ENCODE results near the gene NPAS3. TPM values are rescaled to one million over a fixed set of nuclear protein-coding genes. Genes with fewer than 3 reads are reported as not detected.

Gene NPAS3
- total RNA-seq, 1 donor from 2014 or later: 2.4 TPM

DNA sequence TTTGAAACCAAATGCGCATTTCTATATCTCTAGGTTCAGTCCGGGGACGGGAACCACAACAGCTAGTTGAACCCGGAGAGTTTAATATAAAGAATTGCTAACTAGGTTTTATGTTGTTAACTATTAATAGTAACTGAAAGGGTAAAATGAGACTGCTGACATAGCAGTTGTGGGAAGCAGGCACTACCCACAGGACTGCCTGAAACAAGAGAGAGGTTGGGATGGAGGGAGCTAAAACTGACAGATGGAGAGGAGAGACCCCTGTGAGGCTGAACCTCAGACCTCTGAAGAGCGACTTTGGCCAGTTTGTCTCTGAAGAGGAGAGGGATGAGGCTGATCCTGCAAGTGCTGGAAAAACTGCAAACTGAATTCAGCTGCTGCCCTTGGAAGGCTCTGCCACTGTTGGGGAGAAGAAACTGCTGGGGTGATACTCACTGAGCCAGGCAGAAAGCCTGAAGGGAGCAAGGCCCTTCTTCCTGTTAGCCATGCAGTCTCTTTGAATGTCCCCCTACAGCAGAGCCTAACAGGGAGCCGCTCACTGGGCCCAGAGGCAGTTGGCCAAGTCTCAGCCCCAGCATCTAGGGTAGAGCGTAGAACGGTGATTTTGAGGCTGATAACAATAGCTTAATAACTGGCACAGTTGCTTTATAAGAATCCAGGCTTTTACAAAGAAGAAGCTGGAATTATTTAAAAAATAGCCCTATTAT is 172.2 kb downstream of the NPAS3 start:
- H3K9me3 Mint-ChIP-seq (ENCODE audit: unreplicated experiment): no peaks in the 10 kb centered on the region
- H3K4me1 Mint-ChIP-seq (ENCODE audit: unreplicated experiment): no peaks in the 10 kb centered on the region
- no peak for DNase-seq (ENCODE audit: extremely low spot score, unreplicated experiment)
- H3K27ac Mint-ChIP-seq (ENCODE audit: unreplicated experiment): no peak overlapping the region
- no peak overlapping the region for H3K4me3 Mint-ChIP-seq (ENCODE audit: unreplicated experiment)
- peaks cover 7% of the 10 kb centered on the region for H3K27me3 Mint-ChIP-seq (ENCODE audit: unreplicated experiment)
- TF ChIP-seq, protein P1, sequence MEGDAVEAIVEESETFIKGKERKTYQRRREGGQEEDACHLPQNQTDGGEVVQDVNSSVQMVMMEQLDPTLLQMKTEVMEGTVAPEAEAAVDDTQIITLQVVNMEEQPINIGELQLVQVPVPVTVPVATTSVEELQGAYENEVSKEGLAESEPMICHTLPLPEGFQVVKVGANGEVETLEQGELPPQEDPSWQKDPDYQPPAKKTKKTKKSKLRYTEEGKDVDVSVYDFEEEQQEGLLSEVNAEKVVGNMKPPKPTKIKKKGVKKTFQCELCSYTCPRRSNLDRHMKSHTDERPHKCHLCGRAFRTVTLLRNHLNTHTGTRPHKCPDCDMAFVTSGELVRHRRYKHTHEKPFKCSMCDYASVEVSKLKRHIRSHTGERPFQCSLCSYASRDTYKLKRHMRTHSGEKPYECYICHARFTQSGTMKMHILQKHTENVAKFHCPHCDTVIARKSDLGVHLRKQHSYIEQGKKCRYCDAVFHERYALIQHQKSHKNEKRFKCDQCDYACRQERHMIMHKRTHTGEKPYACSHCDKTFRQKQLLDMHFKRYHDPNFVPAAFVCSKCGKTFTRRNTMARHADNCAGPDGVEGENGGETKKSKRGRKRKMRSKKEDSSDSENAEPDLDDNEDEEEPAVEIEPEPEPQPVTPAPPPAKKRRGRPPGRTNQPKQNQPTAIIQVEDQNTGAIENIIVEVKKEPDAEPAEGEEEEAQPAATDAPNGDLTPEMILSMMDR (IDR thresholded peaks at IDR 0.05): no peak
- H3K36me3 Mint-ChIP-seq (ENCODE audit: unreplicated experiment): no peaks in the 10 kb centered on the region

- no peak overlapping the region for H3K27ac Mint-ChIP-seq (ENCODE audit: unreplicated experiment)
- no peak overlapping the region for H3K4me3 Mint-ChIP-seq (ENCODE audit: unreplicated experiment)
- H3K27me3 Mint-ChIP-seq (ENCODE audit: unreplicated experiment): peaks cover 7% of the 10 kb centered on the region
- no peaks in the 10 kb centered on the region for H3K9me3 Mint-ChIP-seq (ENCODE audit: unreplicated experiment)
- TF ChIP-seq, protein P1 (IDR thresholded peaks at IDR 0.05): no peak
- DNase-seq (ENCODE audit: extremely low spot score, unreplicated experiment): no peak
- H3K36me3 Mint-ChIP-seq (ENCODE audit: unreplicated experiment): no peaks in the 10 kb centered on the region
- H3K4me1 Mint-ChIP-seq (ENCODE audit: unreplicated experiment): no peaks in the 10 kb centered on the region
Measured at GRCh38 chr14:33114331-33114730, 175.7 kb downstream of the NPAS3 start.

- DNase-seq (ENCODE audit: extremely low spot score, unreplicated experiment): no peak
- Mint-ChIP-seq H3K9me3 (ENCODE audit: unreplicated experiment) (peaks cover 5% of the 10 kb centered on the region), H3K4me1 (ENCODE audit: unreplicated experiment) (no peaks in the 10 kb centered on the region), H3K27me3 (ENCODE audit: unreplicated experiment) (no peaks in the 10 kb centered on the region), H3K27ac (ENCODE audit: unreplicated experiment) (no peak overlapping the region), H3K36me3 (ENCODE audit: unreplicated experiment) (no peaks in the 10 kb centered on the region), H3K4me3 (ENCODE audit: unreplicated experiment) (no peak overlapping the region)
- TF ChIP-seq, protein P1 (IDR thresholded peaks at IDR 0.05): no peak
Measured at GRCh38 chr14:33118668-33119067, 180.0 kb downstream of the NPAS3 start.

- DNase-seq (ENCODE audit: extremely low spot score, unreplicated experiment): no peak
Measured at GRCh38 chr14:33120341-33120740, 181.7 kb downstream of the NPAS3 start.

DNA sequence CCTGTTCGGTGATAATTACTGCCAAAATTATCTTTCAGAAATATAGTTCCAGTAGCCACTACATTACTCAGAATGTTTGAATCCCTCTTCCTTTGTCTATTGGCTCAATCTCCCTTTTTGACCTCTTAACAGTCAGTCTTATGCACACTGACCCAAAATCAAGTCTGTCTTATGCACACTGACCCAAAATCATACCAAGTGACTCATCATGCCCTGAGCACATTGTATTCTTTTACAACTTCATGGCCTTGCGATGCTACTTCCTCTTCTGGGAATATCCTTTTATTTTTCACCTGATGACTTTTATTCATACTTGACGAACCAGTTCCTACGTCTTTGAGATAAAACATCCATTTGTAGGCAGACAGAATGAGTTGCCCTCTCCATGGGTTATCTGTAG is 182.3 kb downstream of the NPAS3 start:
- Mint-ChIP-seq H3K27ac (ENCODE audit: unreplicated experiment) (no peak overlapping the region), H3K27me3 (ENCODE audit: unreplicated experiment) (no peaks in the 10 kb centered on the region), H3K9me3 (ENCODE audit: unreplicated experiment) (peaks cover 5% of the 10 kb centered on the region), H3K4me3 (ENCODE audit: unreplicated experiment) (no peak overlapping the region), H3K36me3 (ENCODE audit: unreplicated experiment) (no peaks in the 10 kb centered on the region), H3K4me1 (ENCODE audit: unreplicated experiment) (no peaks in the 10 kb centered on the region)
- TF ChIP-seq, protein P1 (IDR thresholded peaks at IDR 0.05): no peak
- DNase-seq (ENCODE audit: extremely low spot score, unreplicated experiment): no peak

More at GRCh38 chr14:33120341-33120740, 181.7 kb downstream of the NPAS3 start:
- peaks cover 5% of the 10 kb centered on the region for H3K9me3 Mint-ChIP-seq (ENCODE audit: unreplicated experiment)
- H3K36me3 Mint-ChIP-seq (ENCODE audit: unreplicated experiment): no peaks in the 10 kb centered on the region
- no peak overlapping the region for H3K4me3 Mint-ChIP-seq (ENCODE audit: unreplicated experiment)
- no peaks in the 10 kb centered on the region for H3K4me1 Mint-ChIP-seq (ENCODE audit: unreplicated experiment)
- no peak overlapping the region for H3K27ac Mint-ChIP-seq (ENCODE audit: unreplicated experiment)
- TF ChIP-seq, protein P1 (IDR thresholded peaks at IDR 0.05): no peak
- H3K27me3 Mint-ChIP-seq (ENCODE audit: unreplicated experiment): no peaks in the 10 kb centered on the region
